ENCODE results near the gene COA8.

- no peak for TF ChIP-seq TAF1 (IDR thresholded peaks at IDR 0.05; ENCODE audit: low read depth, low read length)
- no peak for TF ChIP-seq CTCF (IDR thresholded peaks at IDR 0.05; ENCODE audit: control extremely low read depth in 1 of 3, insufficient read depth in 1 of 3, low read depth in 1 of 3, low read length in 3 of 3)
- no peak for TF ChIP-seq GABPA (IDR thresholded peaks at IDR 0.05; ENCODE audit: borderline replicate concordance, insufficient read depth, low read length)
- TF ChIP-seq EP300 (IDR thresholded peaks at IDR 0.05; ENCODE audit: borderline replicate concordance in 1 of 2, low read depth in 2 of 2, low read length in 2 of 2): no peak
- TF ChIP-seq HDAC2 (IDR thresholded peaks at IDR 0.05; ENCODE audit: borderline replicate concordance in 1 of 2, low read depth in 2 of 2, low read length in 2 of 2): no peak
- TF ChIP-seq NANOG (IDR thresholded peaks at IDR 0.05; ENCODE audit: insufficient read depth, low read depth, low read length, poor library complexity, severe bottlenecking): no peak
- no peak for TF ChIP-seq JUND (IDR thresholded peaks at IDR 0.05; ENCODE audit: low read length)
- TF ChIP-seq, protein P1, sequence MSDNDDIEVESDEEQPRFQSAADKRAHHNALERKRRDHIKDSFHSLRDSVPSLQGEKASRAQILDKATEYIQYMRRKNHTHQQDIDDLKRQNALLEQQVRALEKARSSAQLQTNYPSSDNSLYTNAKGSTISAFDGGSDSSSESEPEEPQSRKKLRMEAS (IDR thresholded peaks at IDR 0.05): no peak
- no peak for TF ChIP-seq RAD21 (IDR thresholded peaks at IDR 0.05 in 1 of 2, conservative IDR thresholded peaks at IDR 0.05 in 1 of 2; ENCODE audit: low read depth in 2 of 2, low read length in 2 of 2)
- TF ChIP-seq POLR2A (IDR thresholded peaks at IDR 0.05; ENCODE audit: control extremely low read depth in 1 of 2, low read depth in 2 of 2, low read length in 2 of 2): no peak
- no peak for TF ChIP-seq ZNF274 (IDR thresholded peaks at IDR 0.05; ENCODE audit: borderline replicate concordance, extremely low read depth, low read length)
- no peak for TF ChIP-seq SIX5 (IDR thresholded peaks at IDR 0.05; ENCODE audit: low read depth, low read length)
- TF ChIP-seq USF2 (IDR thresholded peaks at IDR 0.05; ENCODE audit: low read length): no peak
- TF ChIP-seq BRCA1 (IDR thresholded peaks at IDR 0.05; ENCODE audit: low read depth, low read length): no peak
These were observed 26.1 kb upstream of the COA8 start for GRCh38 chr14:103536693-103537092.

All from H1 (cell line).